Fibroblast of mammary gland (primary cell): Measurements from ENCODE around the gene GBGT1.

ENCODE experiments used
- DNase-seq: peaks from one replicate; pipeline ENCODE4 v3.0.0-alpha.2; 2010; ENCODE audit warnings: low read depth
- H3K4me3 ChIP-seq: 2 replicates; pipeline ENCODE4 v1.5.1; 2011; ENCODE audit warnings: low read depth, mild to moderate bottlenecking, low read length, moderate library complexity; ENCODE audit not compliant: control insufficient read depth
- CTCF ChIP-seq: conservative IDR thresholded peaks from 2 replicates; pipeline ENCODE4 v1.5.1; 2011; ENCODE audit warnings: low read depth, low read length, inconsistent platforms; ENCODE audit not compliant: control insufficient read depth, insufficient read depth

GBGT1 gene

DNA sequence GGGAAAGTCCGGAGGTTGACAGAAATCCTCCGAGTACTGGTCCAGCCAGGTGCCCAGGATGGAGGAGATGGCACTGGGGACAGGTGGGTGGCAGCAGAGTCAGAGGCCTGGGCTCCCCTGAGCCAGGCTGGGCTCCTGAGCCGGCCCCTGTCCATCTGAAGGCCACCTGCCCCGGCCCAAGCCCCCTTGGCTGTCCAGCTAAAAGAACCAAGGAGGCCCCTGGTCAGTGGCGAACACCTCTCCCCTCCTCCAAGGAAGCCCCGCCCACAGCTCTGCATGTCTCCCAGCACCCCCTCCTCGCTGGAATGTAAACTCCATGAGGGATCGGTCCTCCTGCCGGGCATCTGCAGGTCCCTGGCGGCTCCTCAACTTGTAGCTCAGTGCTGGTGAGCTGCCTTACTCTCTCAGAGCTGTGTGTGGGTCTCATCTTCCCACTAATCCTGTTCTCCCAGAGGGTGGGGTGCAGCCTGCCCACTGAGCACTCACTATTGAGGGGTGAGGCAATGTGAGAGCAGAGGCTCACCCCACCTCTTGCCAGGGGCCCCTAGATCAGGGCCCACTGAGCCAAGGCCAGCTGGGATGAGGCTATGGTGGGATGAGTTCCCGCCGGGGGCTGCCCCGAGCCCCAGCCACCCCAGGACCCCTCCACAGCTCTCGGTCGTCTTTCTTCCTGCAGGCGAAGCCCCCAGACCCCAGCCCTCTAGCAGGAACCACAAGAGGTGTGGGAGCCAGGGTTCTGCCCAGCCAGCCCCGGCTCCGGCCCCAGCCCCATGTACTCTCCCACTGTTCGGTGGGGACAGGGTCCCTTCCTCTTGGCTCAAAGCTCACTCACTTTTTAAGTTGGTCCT lies 54.7 kb downstream of the GBGT1 start:
- no peak for DNase-seq
- no peak for TF ChIP-seq CTCF
- H3K4me3 ChIP-seq, result no peak overlapping the region

DNA sequence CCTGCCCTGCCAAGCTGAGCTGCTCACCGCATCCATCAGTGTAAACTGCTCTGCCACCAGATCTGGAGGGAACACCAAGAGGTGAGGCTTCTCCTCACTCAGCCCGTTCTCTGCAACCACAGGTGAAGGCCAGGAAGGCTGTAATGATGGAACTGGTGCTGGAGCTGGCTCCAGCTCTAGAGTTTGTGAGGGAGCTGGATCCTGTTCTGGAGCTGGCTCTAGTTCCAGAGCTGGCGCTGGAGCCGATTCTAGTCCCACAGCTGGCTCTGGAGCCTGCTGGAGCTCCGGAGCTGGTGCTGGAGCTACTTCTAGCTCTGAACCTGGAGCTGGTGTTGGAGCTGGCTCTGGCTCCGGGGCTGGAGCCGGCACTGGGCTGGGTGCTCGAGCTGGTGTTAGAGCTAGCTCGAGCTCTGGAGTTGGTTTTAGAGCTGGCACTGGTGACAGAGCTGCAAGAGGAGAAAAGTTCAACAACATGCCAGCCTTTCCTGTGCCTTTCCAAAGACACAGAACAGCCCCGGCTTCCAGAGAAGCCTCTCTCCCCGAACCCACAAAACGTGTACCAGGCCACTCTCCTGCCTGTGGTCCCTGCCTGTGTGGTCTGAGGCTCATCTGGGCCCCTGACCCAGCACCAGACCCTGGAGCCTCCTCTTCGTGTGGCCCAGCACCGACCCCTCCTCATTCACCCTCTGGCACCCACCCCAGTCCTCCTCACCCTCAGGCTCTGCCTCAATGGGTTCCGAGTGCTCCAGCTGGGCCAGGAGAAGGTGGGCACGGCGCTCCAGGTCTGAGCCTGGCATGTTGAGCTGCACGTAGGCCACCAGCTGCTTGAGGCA lies 55.5 kb downstream of the GBGT1 start:
- DNase-seq, result no peak
- H3K4me3 ChIP-seq, result no peak overlapping the region
- no peak for TF ChIP-seq CTCF

DNA sequence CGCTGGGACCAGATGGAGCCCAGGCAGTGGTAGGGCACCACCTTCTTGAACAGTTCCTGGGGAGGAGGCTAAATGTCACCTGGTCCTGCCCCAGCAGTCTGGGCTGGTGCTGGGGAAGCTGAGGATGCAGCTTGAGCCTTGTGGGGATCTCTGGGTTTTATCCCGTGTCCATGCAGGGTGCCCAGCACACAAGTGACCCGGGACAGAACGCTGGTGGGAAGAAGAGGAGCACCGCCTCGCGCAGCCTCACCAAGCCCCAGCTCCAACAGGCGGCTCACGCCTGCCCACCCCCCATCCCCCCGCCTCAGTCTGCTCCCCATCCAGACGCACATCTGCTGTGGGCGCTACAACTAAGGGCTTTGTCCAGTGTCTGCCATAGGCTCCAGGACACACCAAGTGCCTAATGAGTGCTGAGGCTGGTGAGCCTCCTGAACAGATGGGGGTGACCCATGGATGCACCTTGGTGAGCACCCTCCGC lies 56.4 kb downstream of the GBGT1 start:
- no peak overlapping the region for H3K4me3 ChIP-seq
- TF ChIP-seq CTCF, result no peak
- no peak for DNase-seq

DNA sequence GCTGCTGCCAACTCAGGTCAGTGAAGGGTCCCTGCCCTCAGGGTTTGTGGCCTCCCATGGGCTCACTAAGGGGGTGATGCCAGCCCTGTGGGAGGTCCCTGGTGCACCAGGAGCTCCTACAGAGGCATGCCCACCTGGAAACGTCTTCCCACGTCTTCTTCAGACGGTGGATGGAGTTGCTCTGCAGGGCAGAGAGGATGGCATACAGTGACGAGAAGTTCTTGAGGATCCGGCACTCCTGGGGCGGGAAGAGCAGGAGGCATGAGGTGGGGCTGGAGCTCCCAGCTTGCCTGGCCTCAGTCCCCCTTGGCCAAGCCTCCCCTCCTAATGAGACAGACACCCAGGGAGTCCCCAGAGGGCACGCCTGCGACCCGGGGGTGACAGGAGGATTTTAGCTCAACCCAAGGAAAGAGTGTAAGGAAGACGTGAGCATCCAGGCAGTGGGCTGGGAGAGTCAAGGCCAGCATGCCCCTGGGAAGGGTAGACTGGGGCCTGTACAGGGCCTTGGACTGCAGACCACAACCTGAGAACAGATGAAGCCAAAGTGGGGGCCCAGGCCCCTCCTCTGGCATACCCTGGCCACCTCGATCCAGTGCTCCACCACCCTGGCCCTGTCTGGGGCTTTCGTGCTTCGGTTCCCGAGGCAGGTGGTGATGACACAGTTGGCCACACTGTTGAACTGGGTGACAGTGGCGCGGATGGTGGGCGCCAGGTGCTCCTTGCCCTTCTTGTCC lies 57.0 kb downstream of the GBGT1 start:
- no peak for DNase-seq
- TF ChIP-seq CTCF, result no peak
- H3K4me3 ChIP-seq, result no peak overlapping the region

- no peak for DNase-seq
- H3K4me3 ChIP-seq, result no peak overlapping the region
- TF ChIP-seq CTCF, result no peak
Observed at GRCh38 chr9:133105461-133105770, 58.3 kb downstream of the GBGT1 start.

GRCh38 chr9:133104718-133105460 lies 58.8 kb downstream of the GBGT1 start:
- no peak for TF ChIP-seq CTCF
- DNase-seq, result no peak
- H3K4me3 ChIP-seq, result no peak overlapping the region
